ENCODE results near the gene BUD13. TPM values are rescaled to one million over a fixed set of nuclear protein-coding genes. Genes with fewer than 3 reads are reported as not detected.

The BUD13 gene
- total RNA-seq, 2 donors from 2014 or later = 12.2 to 16.0 TPM

GRCh38 chr11:116787436-116787785 lies 14.6 kb upstream of the BUD13 start:
- peak overlapping the region; percentile 79 to 89 for H3K4me3 ChIP-seq
- H3K27ac ChIP-seq = peak overlapping the region; percentile 73 to 83
- H3K36me3 ChIP-seq = peaks cover 9 to 10% of the 10 kb centered on the region in 2 donors
- H3K27me3 ChIP-seq (replicated peaks; ENCODE audit: insufficient read depth) = no peaks in the 10 kb centered on the region
- no peaks in the 10 kb centered on the region for H3K9me3 ChIP-seq
- TF ChIP-seq CTCF (IDR thresholded peaks at IDR 0.05) = no peak
- no peak for TF ChIP-seq POLR2AphosphoS5 (IDR thresholded peaks at IDR 0.05)
- no peak for TF ChIP-seq POLR2A (IDR thresholded peaks at IDR 0.05)
- DNase-seq (ENCODE audit: low spot score) = no peak
- WGBS = 0% methylated on average over 15 of the region's 15 CpGs
- peaks cover 3% of the 10 kb centered on the region for H3K4me1 ChIP-seq (replicated peaks)
- intact Hi-C loops (cut with DNase I) = loop anchor here (5.0 kb wide), 2 partner anchors 315 to 445 kb away; partner anchors contain the start of genes PCSK7 and RNF214

GRCh38 chr11:116786966-116787365 lies 14.2 kb upstream of the BUD13 start:
- H3K27me3 ChIP-seq (replicated peaks; ENCODE audit: insufficient read depth) = no peaks in the 10 kb centered on the region
- no peak for DNase-seq (ENCODE audit: low spot score)
- peaks cover 3% of the 10 kb centered on the region for H3K4me1 ChIP-seq (replicated peaks)
- H3K27ac ChIP-seq = no peak overlapping the region
- H3K4me3 ChIP-seq = peak overlapping the region; percentile 79 to 89
- TF ChIP-seq POLR2A (IDR thresholded peaks at IDR 0.05) (no peak), POLR2AphosphoS5 (IDR thresholded peaks at IDR 0.05) (no peak), CTCF (IDR thresholded peaks at IDR 0.05) (no peak)
- WGBS = 55% methylated on average over 5 of the region's 5 CpGs
- intact Hi-C loops (cut with DNase I) = loop anchor here (5.0 kb wide), 2 partner anchors 315 to 445 kb away; partner anchors contain the start of genes PCSK7 and RNF214
- peaks cover 9 to 10% of the 10 kb centered on the region in 2 donors for H3K36me3 ChIP-seq
- no peaks in the 10 kb centered on the region for H3K9me3 ChIP-seq

GRCh38 chr11:116786326-116786725 lies 13.5 kb upstream of the BUD13 start:
- no peak for TF ChIP-seq CTCF (IDR thresholded peaks at IDR 0.05)
- TF ChIP-seq POLR2AphosphoS5 (IDR thresholded peaks at IDR 0.05) = no peak
- H3K27me3 ChIP-seq (replicated peaks; ENCODE audit: insufficient read depth) = no peaks in the 10 kb centered on the region
- H3K9me3 ChIP-seq = no peaks in the 10 kb centered on the region
- DNase-seq (ENCODE audit: low spot score) = no peak
- no peak overlapping the region for H3K4me3 ChIP-seq
- no peak overlapping the region for H3K27ac ChIP-seq
- H3K36me3 ChIP-seq = peaks cover 9 to 10% of the 10 kb centered on the region in 2 donors
- peaks cover 3% of the 10 kb centered on the region for H3K4me1 ChIP-seq (replicated peaks)
- 92% methylated on average over 2 of the region's 2 CpGs for WGBS
- intact Hi-C loops (cut with DNase I) = loop anchor here (5.0 kb wide), 2 partner anchors 316 to 446 kb away; partner anchors contain the start of genes PCSK7 and RNF214

- WGBS = 88% methylated on average over 4 of the region's 4 CpGs
- intact Hi-C loops (cut with DNase I) = no loop called here
- Histone ChIP-seq H3K27ac (no peak overlapping the region), H3K9me3 (no peaks in the 10 kb centered on the region), H3K4me3 (no peak overlapping the region), H3K27me3 (replicated peaks; ENCODE audit: insufficient read depth) (no peaks in the 10 kb centered on the region), H3K36me3 (peaks cover 14 to 18% of the 10 kb centered on the region in 2 donors), H3K4me1 (replicated peaks) (peaks cover 3% of the 10 kb centered on the region)
- no peak for DNase-seq (ENCODE audit: low spot score)
- TF ChIP-seq POLR2AphosphoS5 (IDR thresholded peaks at IDR 0.05) (no peak), CTCF (IDR thresholded peaks at IDR 0.05) (no peak)
These were observed 9.9 kb upstream of the BUD13 start for GRCh38 chr11:116782728-116783127.

GRCh38 chr11:116778556-116778955 lies 5.8 kb upstream of the BUD13 start:
- H3K9me3 ChIP-seq = no peaks in the 10 kb centered on the region
- no peak for DNase-seq (ENCODE audit: low spot score)
- 96% methylated on average over 4 of the region's 4 CpGs for WGBS
- H3K4me3 ChIP-seq = no peak overlapping the region
- no peaks in the 10 kb centered on the region for H3K27me3 ChIP-seq (replicated peaks; ENCODE audit: insufficient read depth)
- intact Hi-C loops (cut with DNase I) = no loop called here
- H3K36me3 ChIP-seq = peaks cover 4 to 8% of the 10 kb centered on the region in 2 donors
- H3K27ac ChIP-seq = no peak overlapping the region
- H3K4me1 ChIP-seq (replicated peaks) = no peaks in the 10 kb centered on the region
- TF ChIP-seq CTCF (IDR thresholded peaks at IDR 0.05) = no peak
- no peak for TF ChIP-seq POLR2AphosphoS5 (IDR thresholded peaks at IDR 0.05)
- TF ChIP-seq POLR2A (IDR thresholded peaks at IDR 0.05) = no peak
